RWPE1 (cell line): Measurements from ENCODE around the gene ERGIC1.

Source experiments
- CTCF ChIA-PET: fragments of 350-600 bp; sonication (Branson Sonifier 250); formaldehyde crosslinking; extraction: SDS; loops from one replicate; lab custom pipeline; 2021; lab: Yijun Ruan, JAX
- POLR2A ChIA-PET: fragments of 400-600 bp; formaldehyde crosslinking; extraction: SDS; loops from one replicate; lab custom pipeline; 2020; ENCODE audit warnings: antibody characterized with exemption; ENCODE audit not compliant: low non-redundant PET; lab: Yijun Ruan, JAX
- DNase-seq: peaks from one replicate; pipeline ENCODE4 v3.0.0; 2012; ENCODE audit warnings: low spot score
- H3K27ac ChIP-seq: fragments of 450-650 bp; 2 replicates; pipeline ENCODE4 v1.5.1; 2017
- CTCF ChIP-seq: fragments of 450-650 bp; conservative IDR thresholded peaks from 2 replicates; pipeline ENCODE4 v1.5.1; 2017; ENCODE audit warnings: low read depth, mild to moderate bottlenecking

Gene ERGIC1

DNA sequence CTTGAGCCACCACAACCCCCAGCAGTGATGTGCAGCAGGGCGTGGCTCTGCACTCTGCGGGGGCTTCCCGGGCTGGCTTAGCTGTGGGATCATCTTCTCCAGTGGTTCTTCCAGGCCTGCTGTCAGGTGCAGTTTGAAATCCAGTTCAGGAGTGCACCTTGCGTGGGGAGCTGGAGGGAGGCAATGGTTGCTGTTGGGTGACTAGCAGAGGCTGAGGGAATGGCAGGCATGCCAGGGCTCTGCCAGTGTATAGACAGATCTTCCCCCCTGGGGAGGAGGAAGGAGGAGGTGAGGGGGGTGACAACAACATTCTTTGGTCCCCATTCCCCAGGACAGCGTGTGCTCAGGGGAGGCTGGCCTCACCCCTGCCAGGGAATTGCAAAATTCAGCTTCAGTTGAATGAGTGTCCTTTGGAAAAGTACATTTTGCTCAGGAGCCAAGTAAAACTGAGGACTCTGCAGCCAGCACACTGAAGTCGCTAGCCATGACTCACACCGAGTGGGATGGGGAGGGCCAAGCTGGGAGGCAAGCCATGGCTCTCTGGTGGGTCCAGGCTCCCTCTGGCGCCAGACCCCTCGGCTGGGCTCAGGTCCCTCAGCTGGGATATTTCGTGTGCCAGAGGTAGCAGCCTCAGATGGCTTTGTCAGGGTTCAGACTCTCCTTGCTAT, 35.0 kb downstream of the ERGIC1 start:
- H3K27ac ChIP-seq = peak overlapping the region; percentile 98
- POLR2A ChIA-PET = no interaction called here
- CTCF ChIA-PET = interaction anchor here (0.6 to 1.4 kb wide), 7 partner anchors 9 to 1855 kb away, joined by 3 to 5 read pairs (median 4); partner anchors contain the start of gene MSX2
- peak; percentile 75 for DNase-seq
- no peak; the same call in 1 of the 2 replicates for TF ChIP-seq CTCF

DNA sequence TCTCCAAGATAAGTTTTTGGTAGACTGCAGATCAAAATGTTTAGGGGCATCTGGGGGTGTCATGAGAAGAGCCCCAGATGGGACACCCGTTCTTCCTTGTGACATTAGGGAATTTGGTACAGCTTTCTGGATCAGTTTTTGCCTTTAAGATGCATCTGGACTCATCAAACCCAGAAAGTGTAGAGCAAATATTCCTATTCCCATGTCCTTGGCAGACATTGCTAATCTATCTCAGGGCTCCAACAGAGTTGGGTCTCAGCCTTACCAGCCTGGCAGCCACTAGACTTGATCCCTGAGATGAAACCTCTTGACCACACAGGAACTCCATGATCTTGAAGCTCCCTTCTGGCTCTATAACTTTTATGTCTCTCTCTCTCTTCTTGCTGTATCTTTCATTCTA, 35.6 kb downstream of the ERGIC1 start:
- DNase-seq = no peak
- ChIA-PET CTCF (interaction anchor here (0.6 to 1.4 kb wide), 5 partner anchors 9 to 368 kb away, joined by 3 to 5 read pairs (median 4); no protein-coding TSS in a partner anchor), POLR2A (no interaction called here)
- H3K27ac ChIP-seq = peak overlapping the region; percentile 98
- TF ChIP-seq CTCF = no peak

- DNase-seq = peak; percentile 93
- no peak for TF ChIP-seq CTCF
- CTCF ChIA-PET = interaction anchor here (1.1 to 1.4 kb wide), 2 partner anchors 98 to 155 kb away, joined by 4 to 5 read pairs; no protein-coding TSS in a partner anchor
- peak overlapping the region; percentile 98 for H3K27ac ChIP-seq
- POLR2A ChIA-PET = no interaction called here
Measured at GRCh38 chr5:172870291-172870714, 36.3 kb downstream of the ERGIC1 start.

- DNase-seq = no peak
- ChIA-PET POLR2A (no interaction called here), CTCF (no interaction called here)
- no peak for TF ChIP-seq CTCF
- H3K27ac ChIP-seq = peak overlapping the region; percentile 98
Measured at GRCh38 chr5:172870715-172871461, 36.8 kb downstream of the ERGIC1 start.

DNA sequence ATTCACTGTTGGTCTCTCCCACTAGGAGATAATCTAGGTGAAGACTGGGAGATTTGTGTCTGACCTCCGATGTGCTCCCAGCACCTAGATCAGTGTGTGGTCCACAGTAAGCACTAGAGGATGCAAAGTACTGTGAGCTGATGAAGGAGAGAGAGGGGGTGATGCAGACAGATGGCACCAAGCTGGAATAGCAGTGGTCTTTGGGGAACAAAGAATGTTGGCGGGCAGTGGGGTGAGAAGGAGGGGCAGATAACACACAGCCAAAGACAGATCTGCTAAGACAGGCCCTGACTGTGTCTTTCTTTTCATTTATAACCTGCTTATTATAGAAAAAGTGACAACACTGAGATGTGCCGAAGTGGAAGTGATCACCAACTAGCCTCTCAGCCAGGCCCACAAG, 37.5 kb downstream of the ERGIC1 start:
- no peak for DNase-seq
- H3K27ac ChIP-seq = peak overlapping the region; percentile 98
- POLR2A ChIA-PET = no interaction called here
- CTCF ChIA-PET = no interaction called here
- TF ChIP-seq CTCF = no peak

GRCh38 chr5:172871982-172872381, 37.9 kb downstream of the ERGIC1 start:
- DNase-seq = no peak
- POLR2A ChIA-PET = no interaction called here
- peak overlapping the region; percentile 98 for H3K27ac ChIP-seq
- TF ChIP-seq CTCF = no peak
- CTCF ChIA-PET = interaction anchor here (0.5 kb wide), 1 partner anchor 922 kb away, joined by 3 read pairs; no protein-coding TSS in a partner anchor
